B cell (primary cell): ENCODE data around the gene CHD9. TPM values are rescaled to one million over a fixed set of nuclear protein-coding genes. Genes with fewer than 3 reads are reported as not detected.

Experiments
- ATAC-seq: fragments of 200-7000 bp; cut with Tn5 transposase; one replicate; pipeline ENCODE4 v1.10.0; 2021; ENCODE audit warnings: low read depth, mild to moderate bottlenecking, moderate number of reproducible peaks, moderate library complexity
- CTCF ChIA-PET: fragments of 350-600 bp; sonication (Branson Sonifier 250); formaldehyde crosslinking; loops from one replicate; lab custom pipeline; 2021; ENCODE audit warnings: antibody characterized with exemption, inconsistent platforms; lab: Charles Lee
- POLR2A ChIA-PET: fragments of 350-600 bp; sonication (Branson Sonifier 250); formaldehyde crosslinking; loops from one replicate; lab custom pipeline; 2021; ENCODE audit warnings: antibody characterized with exemption; lab: Charles Lee
- DNase-seq: peaks from one replicate; pipeline ENCODE4 v3.0.0; 2013
- H2AFZ ChIP-seq: 2 replicates; pipeline ENCODE4 v1.6.1; 2012; ENCODE audit warnings: mild to moderate bottlenecking, low read depth, low read length; ENCODE audit not compliant: insufficient read depth, poor library complexity, severe bottlenecking
- H3K27ac ChIP-seq, 2 donors: 1 replicate in 1 of 2; 2 replicates in 1 of 2; pipeline ENCODE4 v1.5.1; 2012 to 2013; ENCODE audit warnings: low read length in 2 of 2, mild to moderate bottlenecking in 2 of 2, moderate library complexity in 1 of 2
- H3K27me3 ChIP-seq, 4 experiments: fragments of 200-600 bp in 1 of 4; sonication (generic) in 1 of 4; replicated peaks in 1 of 4; 1 replicate in 2 of 4; 2 replicates in 2 of 4; pipeline versions ENCODE4 v1.6.1 to v1.7.0; 2013 to 2016; ENCODE audit warnings: low read length in 3 of 4, mild to moderate bottlenecking in 2 of 4, mixed read lengths in 1 of 4, moderate library complexity in 1 of 4; ENCODE audit not compliant: insufficient read depth in 4 of 4, control insufficient read depth in 3 of 4; ENCODE audit errors: control extremely low read depth in 1 of 4
- H3K36me3 ChIP-seq, 2 experiments: replicated peaks in 1 of 2; 1 replicate in 1 of 2; 2 replicates in 1 of 2; pipeline versions ENCODE4 v1.6.1 to v1.7.1; 2013; ENCODE audit warnings: low read length in 1 of 2; ENCODE audit not compliant: insufficient read depth in 2 of 2, control insufficient read depth in 1 of 2; ENCODE audit errors: control extremely low read depth in 1 of 2, extremely low read depth in 1 of 2
- H3K4me1 ChIP-seq, 2 donors: fragments of 200-600 bp in 1 of 2; sonication (generic) in 1 of 2; 1 replicate in 1 of 2; 2 replicates in 1 of 2; pipeline versions ENCODE4 v1.5.1 to v1.6.1; 2013 to 2017; ENCODE audit warnings: low read length in 2 of 2; ENCODE audit not compliant: control insufficient read depth in 2 of 2, insufficient read depth in 2 of 2
- H3K4me2 ChIP-seq: replicated peaks from 2 replicates; pipeline ENCODE3; 2012; ENCODE audit warnings: mild to moderate bottlenecking, low read depth, low read length; ENCODE audit not compliant: poor library complexity, severe bottlenecking
- H3K4me3 ChIP-seq, 5 experiments: fragments of 200-600 bp in 1 of 5; sonication (generic) in 1 of 5; 1 replicate in 3 of 5; 2 replicates in 2 of 5; pipeline versions ENCODE4 v1.5.1 to v1.7.0; 2011 to 2016; ENCODE audit warnings: low read length in 4 of 5, mild to moderate bottlenecking in 4 of 5, low read depth in 2 of 5, control low read depth in 1 of 5, moderate library complexity in 1 of 5; ENCODE audit not compliant: insufficient read depth in 1 of 5; ENCODE audit errors: control extremely low read depth in 1 of 5, extremely low read depth in 1 of 5
- H3K79me2 ChIP-seq: fragments of 200-600 bp; sonication (generic); one replicate; pipeline ENCODE4 v1.6.0; 2016; ENCODE audit warnings: low read length; ENCODE audit not compliant: control insufficient read depth, insufficient read depth
- H3K9ac ChIP-seq: fragments of 200-600 bp; sonication (generic); 2 replicates; pipeline ENCODE4 v1.6.1; 2017; ENCODE audit warnings: mild to moderate bottlenecking, low read length, moderate library complexity
- H3K9me3 ChIP-seq, 3 donors: one replicate each; pipeline versions ENCODE4 v1.6.1 to v1.7.1; 2013; ENCODE audit warnings: low read length in 2 of 3; ENCODE audit not compliant: control insufficient read depth in 2 of 3, insufficient read depth in 1 of 3; ENCODE audit errors: control extremely low read depth in 1 of 3
- H4K20me1 ChIP-seq: 2 replicates; pipeline ENCODE4 v1.6.0; 2012; ENCODE audit warnings: mild to moderate bottlenecking, low read length; ENCODE audit not compliant: insufficient read depth, control insufficient read depth, poor library complexity, severe bottlenecking
- H3K27ac Mint-ChIP-seq: one replicate; pipeline ENCODE4 v1.8.0; 2021; ENCODE audit warnings: mixed read lengths
- H3K27me3 Mint-ChIP-seq: one replicate; pipeline ENCODE4 v1.8.0; 2021; ENCODE audit warnings: mixed read lengths
- H3K4me1 Mint-ChIP-seq: one replicate; pipeline ENCODE4 v1.8.0; 2021; ENCODE audit warnings: mixed read lengths
- H3K4me3 Mint-ChIP-seq: one replicate; pipeline ENCODE4 v1.8.0; 2021; ENCODE audit warnings: mixed read lengths
- H3K9me3 Mint-ChIP-seq: one replicate; pipeline ENCODE4 v1.8.0; 2022; ENCODE audit warnings: mixed read lengths; ENCODE audit not compliant: insufficient read depth
- CTCF ChIP-seq: fragments of 200-600 bp; IDR thresholded peaks from one replicate; pipeline ENCODE4 v1.8.0; 2022; ENCODE audit warnings: antibody characterized with exemption, mild to moderate bottlenecking
- EZH2 ChIP-seq: IDR thresholded peaks from 2 replicates; pipeline ENCODE4 v1.6.1; 2012; ENCODE audit warnings: borderline replicate concordance, low read depth, mild to moderate bottlenecking, moderate library complexity, low read length; ENCODE audit not compliant: insufficient read depth, poor library complexity, severe bottlenecking
- WGBS: methylation state at CpG from one replicate; pipeline ENCODE4 v1.1.5; 2013; ENCODE audit warnings: missing lambda C conversion rate; ENCODE audit not compliant: insufficient coverage; 5-methylcytosine and 5-hydroxymethylcytosine counted together
- intact Hi-C: fragments of 100-400 bp; cut with micrococcal nuclease; formaldehyde crosslinking; loops from one replicate; pipeline ENCODE4 v1.10.0; 2022
- polyA plus RNA-seq: library from polyadenylated mRNA; depleted of rRNA; stranded (reverse); fragments of >200 nt; gene quantifications from 2 replicates; pipeline ENCODE4 v1.2.3, GENCODE V29; 2012
- total RNA-seq, 2 donors: library from RNA; stranded (reverse); fragments of 120-200 nt in 1 of 2; gene quantifications; 1 replicate in 1 of 2; 2 replicates in 1 of 2; pipeline versions ENCODE4 v1.2.3 to v1.2.4, GENCODE V29; 2013 to 2022

CHD9 gene
- total and polyA plus RNA-seq, 2 donors (not counting 1 experiment from before 2014, with no cell fraction given) = 12.2 to 102 TPM

GRCh38 chr16:53056392-53056881, 1.6 kb downstream of the CHD9 start:
- Histone ChIP-seq H3K27ac (no peak overlapping the region), H3K79me2 (peaks cover 66% of the 10 kb centered on the region)
- H3K9me3 Mint-ChIP-seq = no peaks in the 10 kb centered on the region

More at GRCh38 chr16:53056392-53056881, 1.6 kb downstream of the CHD9 start:
- Histone ChIP-seq H3K4me1 (peaks cover 51 to 68% of the 10 kb centered on the region in 2 donors), H3K9ac (peak overlapping the region; percentile 79), H3K27me3 (no peaks in the 10 kb centered on the region), H2AFZ (peak overlapping the region; percentile 97), H4K20me1 (no peaks in the 10 kb centered on the region), H3K4me2 (peak overlapping the region; percentile 89), H3K36me3 (no peaks in the 10 kb centered on the region), H3K9me3 (no peaks in the 10 kb centered on the region), H3K4me3 (peak overlapping the region in 2 of 5 experiments; percentile 78 to 83)
- Mint-ChIP-seq H3K4me1 (peaks cover 52% of the 10 kb centered on the region), H3K4me3 (peak overlapping the region; percentile 98), H3K27ac (peak overlapping the region; percentile 82), H3K27me3 (no peaks in the 10 kb centered on the region)
- TF ChIP-seq CTCF (no peak), EZH2 (no peak)
- CTCF ChIA-PET = interaction anchor here (0.8 to 4.8 kb wide), 15 partner anchors 8 to 163 kb away, joined by 3 to 111 read pairs (median 21); no protein-coding TSS in a partner anchor
- no peak for DNase-seq
- intact Hi-C loops = no loop called here
- POLR2A ChIA-PET = no interaction called here
- WGBS = 89% methylated on average over 5 of the region's 8 CpGs
- no peak for ATAC-seq
